ENCODE data around the gene C19orf73. TPM values are rescaled to one million over a fixed set of nuclear protein-coding genes. Genes with fewer than 3 reads are reported as not detected.

The C19orf73 gene
- total RNA-seq, 1 donor from 2014 or later: 2.3 TPM

- DNase-seq (ENCODE audit: extremely low spot score, unreplicated experiment): no peak
- TF ChIP-seq, protein P1, sequence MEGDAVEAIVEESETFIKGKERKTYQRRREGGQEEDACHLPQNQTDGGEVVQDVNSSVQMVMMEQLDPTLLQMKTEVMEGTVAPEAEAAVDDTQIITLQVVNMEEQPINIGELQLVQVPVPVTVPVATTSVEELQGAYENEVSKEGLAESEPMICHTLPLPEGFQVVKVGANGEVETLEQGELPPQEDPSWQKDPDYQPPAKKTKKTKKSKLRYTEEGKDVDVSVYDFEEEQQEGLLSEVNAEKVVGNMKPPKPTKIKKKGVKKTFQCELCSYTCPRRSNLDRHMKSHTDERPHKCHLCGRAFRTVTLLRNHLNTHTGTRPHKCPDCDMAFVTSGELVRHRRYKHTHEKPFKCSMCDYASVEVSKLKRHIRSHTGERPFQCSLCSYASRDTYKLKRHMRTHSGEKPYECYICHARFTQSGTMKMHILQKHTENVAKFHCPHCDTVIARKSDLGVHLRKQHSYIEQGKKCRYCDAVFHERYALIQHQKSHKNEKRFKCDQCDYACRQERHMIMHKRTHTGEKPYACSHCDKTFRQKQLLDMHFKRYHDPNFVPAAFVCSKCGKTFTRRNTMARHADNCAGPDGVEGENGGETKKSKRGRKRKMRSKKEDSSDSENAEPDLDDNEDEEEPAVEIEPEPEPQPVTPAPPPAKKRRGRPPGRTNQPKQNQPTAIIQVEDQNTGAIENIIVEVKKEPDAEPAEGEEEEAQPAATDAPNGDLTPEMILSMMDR (conservative IDR thresholded peaks at IDR 0.05): no peak
- Mint-ChIP-seq H3K4me3 (peak overlapping the region; percentile 5), H3K27me3 (peaks cover 5% of the 10 kb centered on the region), H3K9me3 (peaks cover 10% of the 10 kb centered on the region), H3K27ac (no peak overlapping the region), H3K36me3 (no peaks in the 10 kb centered on the region), H3K4me1 (ENCODE audit: unreplicated experiment) (peaks cover 22% of the 10 kb centered on the region)
Measured at GRCh38 chr19:49154279-49154678, 35.3 kb upstream of the C19orf73 start.

DNA sequence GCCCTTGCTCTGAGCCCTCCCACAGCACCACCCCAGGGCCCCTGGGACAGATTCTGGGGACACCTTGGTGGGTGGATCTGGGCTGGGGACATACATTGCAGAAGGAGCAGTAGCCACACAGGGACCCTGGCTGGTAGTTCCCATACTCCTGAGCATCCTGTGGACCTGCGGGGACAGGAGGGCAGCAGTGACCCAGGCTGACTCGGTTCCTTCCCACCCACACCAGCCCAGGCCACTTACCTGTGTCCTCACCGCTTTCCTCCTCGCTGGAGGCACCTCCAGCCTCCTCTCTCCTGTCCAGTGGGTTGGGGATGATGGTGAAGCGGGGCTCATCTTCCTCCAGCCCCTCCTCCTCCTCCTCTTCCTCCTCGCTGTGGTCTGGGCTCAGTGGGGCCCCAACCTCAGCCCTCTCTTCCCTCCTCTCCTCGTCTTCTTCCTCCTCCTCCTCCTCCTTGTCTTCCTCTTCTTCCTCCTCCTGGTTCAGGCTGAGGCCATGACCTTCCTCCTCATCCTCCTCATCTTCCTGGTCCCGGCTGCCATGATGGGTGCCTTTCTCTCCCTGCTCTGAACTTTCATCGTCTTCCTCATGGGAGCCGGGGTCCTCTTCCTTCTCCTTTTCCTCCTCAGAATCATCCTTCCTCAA is 34.3 kb upstream of the C19orf73 start:
- H3K4me3 Mint-ChIP-seq: peak overlapping the region; percentile 55
- no peak for DNase-seq (ENCODE audit: extremely low spot score, unreplicated experiment)
- H3K27me3 Mint-ChIP-seq: peaks cover 4% of the 10 kb centered on the region
- TF ChIP-seq, protein P1 (conservative IDR thresholded peaks at IDR 0.05): no peak
- peaks cover 10% of the 10 kb centered on the region for H3K9me3 Mint-ChIP-seq
- H3K27ac Mint-ChIP-seq: peak overlapping the region; percentile 67
- H3K4me1 Mint-ChIP-seq (ENCODE audit: unreplicated experiment): peaks cover 19% of the 10 kb centered on the region
- no peaks in the 10 kb centered on the region for H3K36me3 Mint-ChIP-seq

- Mint-ChIP-seq H3K36me3 (no peaks in the 10 kb centered on the region), H3K27me3 (peaks cover 3% of the 10 kb centered on the region), H3K4me1 (ENCODE audit: unreplicated experiment) (peaks cover 18% of the 10 kb centered on the region), H3K27ac (no peak overlapping the region), H3K4me3 (peak overlapping the region; percentile 87), H3K9me3 (peaks cover 10% of the 10 kb centered on the region)
- DNase-seq (ENCODE audit: extremely low spot score, unreplicated experiment): no peak
- TF ChIP-seq, protein P1 (conservative IDR thresholded peaks at IDR 0.05): no peak
Measured at GRCh38 chr19:49152119-49152550, 33.2 kb upstream of the C19orf73 start.

- peak overlapping the region; percentile 95 for H3K4me3 Mint-ChIP-seq
- DNase-seq (ENCODE audit: extremely low spot score, unreplicated experiment): peak; percentile 86
- peaks cover 3% of the 10 kb centered on the region for H3K27me3 Mint-ChIP-seq
- peaks cover 18% of the 10 kb centered on the region for H3K4me1 Mint-ChIP-seq (ENCODE audit: unreplicated experiment)
- no peaks in the 10 kb centered on the region for H3K36me3 Mint-ChIP-seq
- peaks cover 10% of the 10 kb centered on the region for H3K9me3 Mint-ChIP-seq
- peak overlapping the region; percentile 83 for H3K27ac Mint-ChIP-seq
- TF ChIP-seq, protein P1 (conservative IDR thresholded peaks at IDR 0.05): no peak
Measured at GRCh38 chr19:49151267-49152118, 32.5 kb upstream of the C19orf73 start.

- DNase-seq (ENCODE audit: extremely low spot score, unreplicated experiment): no peak
- Mint-ChIP-seq H3K27ac (no peak overlapping the region), H3K9me3 (peaks cover 10% of the 10 kb centered on the region), H3K4me3 (peak overlapping the region; percentile 95), H3K4me1 (ENCODE audit: unreplicated experiment) (peaks cover 20% of the 10 kb centered on the region), H3K27me3 (peaks cover under 1% of the 10 kb centered on the region), H3K36me3 (no peaks in the 10 kb centered on the region)
- TF ChIP-seq, protein P1 (conservative IDR thresholded peaks at IDR 0.05): no peak
Measured at GRCh38 chr19:49150944-49151243, 32.0 kb upstream of the C19orf73 start.

All from type B pancreatic cell (in vitro differentiated cells).